GM19372 (cell line): ENCODE data around the gene PAM16.
A peak's percentile ranks its signal among the peaks of the same experiment; 100 is the strongest.
"Not testable (repeated sequence)": the region's sequence is repeated elsewhere in the genome, so short reads cannot be mapped to it uniquely, and the experiment has no call there.

Source experiments
- ATAC-seq: cut with Tn5 transposase; IDR thresholded peaks from one replicate; pipeline ENCODE4 v1.9.1; 2021; ENCODE audit warnings: mild to moderate bottlenecking, low read depth, moderate library complexity; ENCODE audit not compliant: unreplicated experiment

PAM16 gene

DNA sequence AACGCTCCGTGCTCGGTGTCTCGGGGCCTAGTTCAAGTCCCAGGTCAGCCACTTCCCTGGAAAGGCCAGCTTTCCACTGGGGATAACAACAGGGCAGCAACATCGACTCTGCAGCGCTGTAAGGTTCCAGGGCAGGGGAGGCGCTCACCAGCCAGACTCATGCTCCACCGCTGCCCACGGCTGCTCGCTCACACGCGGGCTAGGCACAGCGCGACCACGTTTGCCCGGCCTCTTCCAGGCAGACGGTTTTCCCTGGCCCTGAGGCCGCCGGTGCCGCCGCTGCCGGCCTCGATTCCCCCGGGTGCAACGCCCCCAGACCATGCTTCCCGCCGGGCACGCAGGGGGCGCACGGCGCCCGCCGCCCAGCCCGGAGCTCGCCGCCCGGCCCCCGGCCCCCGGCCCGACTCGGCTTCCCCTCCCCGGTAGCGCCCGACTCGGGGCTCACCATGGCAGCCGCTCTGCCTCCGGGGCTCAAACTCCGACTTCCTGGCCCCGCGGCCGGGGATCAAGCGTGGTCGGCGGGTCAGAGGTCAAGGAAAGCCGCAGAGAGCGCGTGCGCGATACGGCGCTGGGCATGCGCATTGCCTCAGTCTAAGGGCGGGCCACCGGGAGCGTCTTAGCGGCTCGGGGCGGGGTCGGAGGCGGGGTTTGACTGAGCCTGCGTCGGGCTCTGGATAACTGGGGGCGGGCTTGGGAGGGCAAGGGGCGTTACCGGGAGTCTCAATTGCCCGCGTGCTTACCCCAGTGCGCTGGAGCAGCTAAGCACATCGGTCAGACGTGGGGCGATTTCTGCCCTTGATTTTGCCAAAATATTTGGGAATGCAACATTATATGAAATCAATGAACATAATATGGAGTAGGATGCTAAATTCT, at the start of gene PAM16:
Gene PAM16 (minus strand): TSS at position 535 of the 873 bp plus-strand sequence. CDS start 87 bp downstream, at position 448.
- ATAC-seq, result peak; percentile 94

DNA sequence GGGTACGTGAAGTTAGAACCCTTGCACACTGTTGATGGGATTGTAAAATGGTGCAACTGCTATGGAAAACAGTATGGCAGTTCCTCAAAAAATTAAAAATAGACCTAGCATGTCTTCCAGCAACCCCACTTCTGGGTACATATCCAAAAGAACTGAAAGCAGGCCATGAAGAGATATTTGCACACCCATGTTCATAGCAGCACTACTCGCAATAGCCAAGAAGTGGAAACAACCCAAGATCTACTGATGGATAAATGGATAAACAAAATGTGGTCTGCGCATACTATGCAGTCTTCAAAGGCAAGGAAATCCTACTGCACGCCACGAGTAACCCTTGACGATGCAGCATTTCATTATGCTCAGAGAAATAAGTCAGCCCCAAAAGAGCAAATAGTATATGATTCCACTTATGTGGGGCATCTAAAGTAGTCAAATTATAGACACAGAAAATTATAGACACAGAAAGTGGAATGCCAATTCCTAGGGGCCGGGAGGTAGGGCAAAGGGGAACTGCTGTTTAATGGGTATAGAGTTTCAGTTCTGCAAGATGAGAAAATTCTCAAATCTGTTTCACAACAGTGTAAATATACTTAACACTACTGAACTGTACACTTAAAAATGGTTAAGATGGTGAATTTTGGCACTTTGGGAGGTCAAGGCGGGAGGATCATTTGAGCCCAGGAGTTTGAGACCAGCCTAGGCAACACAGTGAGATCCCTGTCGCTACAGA, 48.0 kb upstream of the PAM16 start:
- no peak for ATAC-seq

DNA sequence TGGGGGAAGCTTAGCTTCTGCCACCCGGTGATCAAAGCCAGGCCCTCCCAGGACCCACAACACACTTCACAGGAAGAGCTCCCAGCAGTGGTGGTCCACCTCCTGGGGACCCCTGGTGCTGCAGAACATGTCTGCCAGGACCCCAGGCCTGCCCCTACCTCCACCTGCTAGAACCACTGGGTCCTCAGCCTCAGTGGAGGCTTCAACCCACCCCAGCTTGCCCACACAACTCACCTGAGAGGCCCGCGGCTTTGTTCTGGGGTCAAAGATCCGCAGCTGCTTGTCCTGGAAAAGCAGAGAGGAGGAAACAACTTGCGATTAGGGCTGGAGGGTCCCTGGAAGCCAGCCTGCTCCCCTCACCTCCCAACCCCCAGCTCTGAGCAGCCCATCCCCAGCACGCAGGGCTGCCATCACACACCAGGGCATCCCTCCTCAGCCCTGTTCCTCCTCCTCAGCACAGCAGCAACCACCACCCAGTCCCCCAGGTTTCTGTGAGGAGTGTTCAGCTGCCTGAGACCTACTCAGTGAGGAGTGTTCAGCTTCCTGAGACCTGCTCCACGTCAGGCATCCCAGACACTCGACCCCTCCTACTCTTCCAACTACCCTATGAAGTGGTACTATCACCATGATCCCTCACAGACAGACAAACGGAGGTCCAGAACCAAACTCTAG, 44.1 kb upstream of the PAM16 start:
- no peak for ATAC-seq

DNA sequence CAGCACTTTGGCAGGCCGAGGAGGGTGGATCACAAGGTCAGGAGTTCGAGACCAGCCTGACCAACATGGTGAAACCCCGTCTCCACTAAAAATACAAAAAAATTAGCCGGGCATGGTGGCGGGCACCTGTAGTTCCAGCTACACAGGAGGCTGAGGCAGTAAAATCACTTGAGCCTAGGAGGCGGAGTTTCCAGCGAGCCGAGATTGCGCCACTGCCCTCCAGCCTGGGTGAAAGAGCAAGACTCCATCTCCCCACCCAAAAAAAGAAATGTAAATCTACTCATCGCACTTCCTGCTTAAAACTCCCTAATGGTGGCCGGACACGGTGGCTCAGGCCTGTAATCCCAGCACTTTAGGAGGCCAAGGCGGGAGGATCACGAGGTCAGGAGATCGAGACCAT, 42.7 kb upstream of the PAM16 start:
- not testable (repeated sequence) for ATAC-seq

DNA sequence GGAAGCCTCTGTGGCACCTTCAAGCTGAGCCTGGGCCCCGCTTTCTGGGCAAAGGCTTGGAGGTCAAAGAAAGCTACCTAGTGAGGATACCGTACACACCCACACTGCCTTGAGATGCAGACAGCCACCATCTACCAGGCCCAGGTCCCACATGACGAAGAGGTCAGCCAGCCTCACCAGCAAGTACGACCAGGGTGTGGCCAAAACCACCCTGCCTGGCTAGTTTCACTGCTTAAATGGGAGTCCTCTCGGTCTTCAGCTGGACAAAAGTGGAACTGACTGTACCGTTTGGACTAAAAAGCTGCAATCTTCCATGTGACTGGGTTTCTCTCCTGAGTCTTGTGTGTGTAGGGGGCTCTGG, 42.1 kb upstream of the PAM16 start:
- ATAC-seq, result no peak

DNA sequence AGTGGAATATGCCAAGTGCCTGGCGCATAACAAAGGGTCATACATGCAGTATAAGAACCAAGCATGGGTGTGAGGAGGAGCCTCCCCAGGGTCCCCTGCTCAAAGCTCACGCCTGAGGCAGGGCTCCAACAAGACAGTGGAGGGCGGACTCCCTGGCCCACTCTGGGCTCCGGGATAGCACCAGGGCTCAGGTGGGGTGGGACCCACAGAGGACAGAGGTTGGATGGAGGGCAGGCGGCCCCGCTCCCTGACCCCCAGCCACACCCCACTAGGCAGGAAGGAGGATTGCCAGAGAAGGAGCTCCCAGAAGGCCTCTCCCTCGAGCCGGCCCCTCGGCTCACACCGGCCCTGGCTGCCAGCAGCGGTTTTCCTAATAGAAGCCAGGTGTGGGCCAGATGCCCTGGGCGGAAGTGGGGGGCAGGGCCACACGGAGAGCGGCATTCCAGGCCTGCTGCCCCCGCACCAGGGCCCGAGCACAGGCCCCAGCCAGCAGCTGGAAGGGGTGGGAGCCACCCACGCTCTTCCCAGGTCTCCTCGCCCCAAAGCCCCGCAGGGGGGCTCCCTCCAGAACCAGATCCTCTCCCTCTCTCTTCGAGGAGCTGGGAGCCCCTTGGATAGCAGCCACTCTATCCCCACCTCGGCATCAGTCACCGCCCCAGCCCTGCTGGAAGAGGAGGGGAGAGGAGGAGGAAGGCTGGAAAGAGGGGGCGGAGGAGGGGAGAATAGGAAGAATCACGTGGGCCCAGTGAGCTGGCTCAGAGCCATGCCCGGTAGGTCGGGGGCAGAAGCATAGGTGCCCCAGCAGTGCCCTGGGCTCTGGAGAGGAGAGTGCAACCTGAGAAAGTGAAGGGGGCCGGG, 41.5 kb upstream of the PAM16 start:
- ATAC-seq, result no peak

DNA sequence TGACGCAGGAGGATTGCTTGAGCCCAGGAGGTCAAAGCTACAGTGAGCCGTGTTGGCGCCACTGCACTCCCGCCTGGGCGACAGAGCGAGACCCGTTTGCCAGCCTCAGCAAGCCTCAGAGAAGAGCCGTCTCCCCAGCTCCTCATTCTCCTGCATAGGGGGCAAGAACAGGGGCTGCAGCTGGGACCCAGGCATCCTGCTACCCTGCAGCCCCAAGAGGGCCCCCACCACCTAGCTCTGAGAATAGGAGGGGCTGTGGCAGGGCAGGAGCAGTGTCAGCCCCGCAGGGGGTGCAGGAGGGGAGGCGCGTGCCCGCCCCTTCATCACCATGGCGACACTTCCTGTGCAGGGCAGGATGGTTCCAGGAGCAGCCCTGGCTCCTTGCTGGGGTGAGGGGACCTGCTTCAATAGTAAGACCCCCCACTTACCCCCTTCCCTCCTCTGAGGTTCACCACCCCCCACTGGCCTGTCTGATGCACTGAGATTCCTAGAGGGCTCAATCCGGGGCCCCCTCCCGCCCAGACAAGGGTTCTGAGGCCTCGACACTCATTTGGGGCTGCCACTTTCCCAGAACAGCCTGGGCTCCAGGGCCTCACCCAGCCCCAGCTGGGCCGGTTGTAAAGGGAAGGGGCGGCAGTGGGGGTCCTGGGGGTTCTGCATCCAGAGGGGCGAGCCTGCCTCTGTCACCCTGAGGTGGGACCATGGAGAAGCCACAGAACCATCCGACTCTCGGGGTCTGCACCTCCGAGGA, 40.7 kb upstream of the PAM16 start:
- ATAC-seq, result no peak

DNA sequence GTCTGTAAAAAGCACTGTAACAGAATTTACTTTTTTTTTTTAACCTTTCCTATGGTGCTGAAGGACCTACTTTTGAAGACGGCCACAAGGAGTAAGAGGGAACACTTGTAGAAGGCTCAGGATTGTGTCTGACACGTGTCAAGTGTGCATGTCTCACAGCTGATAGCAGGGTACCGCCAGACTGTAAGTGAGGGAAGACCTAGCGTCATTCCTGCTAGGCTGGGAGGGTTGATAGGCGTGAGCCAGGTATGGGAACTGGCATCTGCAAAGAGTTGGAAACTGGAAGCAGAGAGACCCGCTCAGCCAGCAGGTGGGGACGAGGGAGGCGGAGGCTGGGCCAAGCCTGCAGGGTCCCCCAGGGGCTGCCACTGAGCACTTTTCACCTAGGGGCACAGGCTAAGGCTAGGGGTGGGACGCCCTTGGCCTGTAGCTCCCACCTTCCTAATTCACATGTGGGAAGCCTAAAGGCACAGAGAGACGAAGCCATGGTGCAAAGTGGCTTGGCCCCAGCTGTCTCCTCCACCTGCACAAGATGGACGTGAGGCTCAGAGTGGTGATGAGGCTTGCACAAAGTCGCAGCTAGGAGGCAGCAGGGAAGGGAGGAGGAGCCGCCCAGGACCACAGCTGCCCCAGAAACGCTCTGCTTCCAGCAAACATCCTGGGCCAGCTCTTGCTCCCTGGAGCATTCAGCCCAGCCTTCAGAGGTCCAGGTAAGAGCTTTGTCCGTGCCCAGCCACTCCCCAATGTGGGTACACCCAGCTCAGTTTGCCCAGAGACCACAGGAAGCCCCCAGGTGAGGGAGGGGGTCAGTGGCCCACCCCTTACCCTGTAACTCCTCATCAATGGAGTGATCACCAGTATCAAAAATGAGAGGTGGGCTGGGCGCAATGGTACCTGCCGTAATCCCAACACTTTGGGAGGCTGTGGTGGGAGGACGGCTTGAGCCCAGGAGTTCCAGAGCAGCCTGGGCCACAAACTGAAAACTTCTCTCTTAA, 39.4 kb upstream of the PAM16 start:
- no peak for ATAC-seq

DNA sequence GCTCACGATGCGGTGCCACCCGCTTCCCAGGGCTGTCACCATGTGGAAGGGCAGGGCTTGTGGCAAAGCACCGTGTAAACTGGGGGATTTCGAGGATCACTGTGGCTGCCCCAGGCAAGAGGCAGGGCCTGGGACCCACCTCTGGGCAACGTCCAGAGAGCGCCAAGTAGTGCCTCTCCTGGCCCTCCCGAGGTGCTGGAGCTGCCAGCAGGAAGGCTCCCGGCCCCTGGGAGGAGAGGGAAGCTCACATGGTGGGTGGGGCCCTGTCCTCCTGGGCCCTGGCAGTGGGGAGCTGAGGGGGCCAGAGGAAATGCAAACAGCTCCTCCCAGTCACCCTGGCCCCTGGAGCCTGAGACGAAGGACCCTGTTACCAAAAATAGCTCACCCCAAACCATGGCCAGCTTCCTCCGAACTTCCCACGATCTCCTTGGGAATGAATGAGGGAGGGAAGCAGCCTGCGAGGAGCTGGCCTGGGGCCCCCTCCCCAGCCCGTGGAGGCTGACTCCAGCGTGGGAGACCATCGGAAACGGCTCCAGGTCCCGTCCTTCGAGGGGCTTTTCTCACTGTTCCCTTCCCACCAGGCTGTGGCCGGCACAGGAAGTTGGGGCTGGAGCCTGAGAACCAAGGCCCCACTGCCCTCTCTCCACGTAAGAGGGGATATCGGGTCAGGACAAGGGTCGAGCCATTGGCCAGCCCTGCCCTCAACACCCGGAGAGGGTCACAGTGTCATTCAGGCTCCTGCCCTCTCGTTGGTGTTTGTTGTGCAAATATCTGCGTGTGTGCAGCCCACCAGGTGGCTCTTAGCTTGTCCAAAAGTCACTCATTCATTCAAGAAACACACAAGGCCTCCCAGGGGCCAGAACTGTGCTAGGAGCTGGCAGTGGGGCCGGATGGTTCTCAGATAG, 38.2 kb upstream of the PAM16 start:
- no peak for ATAC-seq

DNA sequence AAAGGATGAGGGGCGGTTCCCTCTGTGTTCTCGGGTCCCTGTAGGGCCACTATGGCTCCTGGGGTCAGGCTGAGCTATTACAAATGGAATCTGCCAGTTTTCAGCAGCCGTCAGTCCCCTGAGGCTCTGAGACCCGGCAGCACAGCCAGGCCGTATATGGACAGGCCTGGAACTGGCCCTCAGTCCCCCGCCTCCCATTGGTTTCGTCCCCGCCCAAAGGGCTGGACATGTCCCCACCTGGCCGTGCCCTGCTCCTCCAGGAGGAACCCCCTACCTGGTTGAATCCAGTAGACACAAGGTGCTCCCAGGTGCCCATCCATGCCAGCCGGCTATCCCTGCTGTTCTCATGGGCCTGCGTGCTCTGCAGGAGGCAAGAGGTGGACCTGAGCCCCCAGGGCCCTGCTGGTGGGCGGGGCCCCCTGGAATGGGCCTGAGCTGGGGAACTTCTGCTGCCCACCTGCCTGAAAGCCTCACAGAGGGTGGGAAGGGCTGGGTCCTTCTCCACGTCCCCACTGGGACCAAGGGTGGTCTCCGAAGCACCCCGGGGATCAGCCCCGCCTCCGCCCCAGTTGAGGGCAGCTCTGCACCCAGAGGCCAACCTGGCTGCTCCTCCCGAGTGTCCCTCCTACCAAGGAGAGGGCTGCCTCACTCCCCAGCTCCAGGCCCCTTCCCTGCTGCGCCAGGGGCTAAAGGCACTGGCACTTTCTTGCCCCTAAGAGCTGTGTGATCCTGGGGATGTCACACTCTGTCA, 37.3 kb upstream of the PAM16 start:
- no peak for ATAC-seq

DNA sequence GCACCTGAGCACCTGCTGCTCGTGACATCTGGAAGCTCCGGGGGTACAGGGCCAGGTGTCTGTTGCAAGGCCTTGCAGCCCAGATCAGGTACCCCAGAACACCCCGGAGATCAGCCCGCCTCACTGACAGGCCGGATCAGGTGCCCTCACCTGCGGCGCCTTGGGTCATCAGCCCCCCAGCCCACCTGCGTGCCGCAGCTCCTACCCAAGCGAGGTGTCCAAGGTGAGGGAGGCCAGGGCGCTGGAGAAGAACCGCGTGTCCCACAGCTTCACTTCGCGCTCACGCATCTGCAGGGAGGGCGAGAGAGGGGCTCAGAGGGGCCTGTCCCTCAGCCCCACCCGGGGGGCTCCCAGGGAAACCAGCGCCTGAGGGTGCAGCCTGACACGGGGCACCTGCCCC, 36.7 kb upstream of the PAM16 start:
- no peak for ATAC-seq

DNA sequence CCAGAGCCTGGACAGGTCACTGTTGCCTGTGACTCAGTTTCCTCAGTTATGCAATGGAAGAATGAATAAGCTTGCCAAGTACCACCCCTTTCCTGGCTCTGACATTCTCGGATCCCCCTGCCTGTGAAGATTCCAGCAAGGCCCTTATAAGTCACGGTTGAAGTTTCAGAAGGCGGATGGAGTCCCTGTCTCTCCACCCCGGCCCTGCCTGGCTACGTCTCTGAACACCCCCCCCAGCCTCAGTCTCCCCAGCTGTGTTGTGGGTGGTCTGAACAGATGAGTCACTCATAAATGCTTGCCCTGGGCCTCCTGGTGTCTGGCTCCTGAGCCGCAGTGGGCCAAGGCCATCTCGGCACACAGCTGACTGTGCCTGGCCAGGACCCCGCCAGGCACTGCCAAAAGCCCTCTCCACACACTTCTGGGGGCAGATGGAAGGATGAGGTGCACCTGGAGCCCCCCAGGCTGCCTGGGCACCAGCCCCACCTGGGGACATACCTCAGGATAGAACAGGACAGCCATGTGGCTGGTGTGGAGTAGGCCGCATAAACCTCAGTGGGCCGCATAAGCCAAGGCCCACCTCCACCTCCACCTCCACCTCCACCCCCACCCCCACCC, 35.9 kb upstream of the PAM16 start:
- no peak for ATAC-seq

DNA sequence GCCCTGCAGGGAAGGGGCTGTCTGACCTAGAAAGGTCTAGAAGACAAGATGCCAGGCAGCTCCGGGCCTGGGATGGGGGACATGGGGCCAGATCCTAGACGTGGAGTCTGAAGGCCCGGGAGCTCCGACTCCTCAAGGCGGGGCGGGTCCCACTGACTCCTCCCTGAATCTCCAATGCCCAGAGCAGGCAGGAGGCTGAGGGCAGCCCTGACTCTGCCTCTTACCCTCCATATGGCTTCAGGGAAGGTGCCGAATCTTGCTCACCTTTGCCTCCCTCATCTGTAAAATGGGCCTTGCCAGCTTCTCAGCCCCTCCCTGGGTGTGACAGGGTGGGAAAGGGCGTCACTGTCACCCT, 35.3 kb upstream of the PAM16 start:
- no peak for ATAC-seq

DNA sequence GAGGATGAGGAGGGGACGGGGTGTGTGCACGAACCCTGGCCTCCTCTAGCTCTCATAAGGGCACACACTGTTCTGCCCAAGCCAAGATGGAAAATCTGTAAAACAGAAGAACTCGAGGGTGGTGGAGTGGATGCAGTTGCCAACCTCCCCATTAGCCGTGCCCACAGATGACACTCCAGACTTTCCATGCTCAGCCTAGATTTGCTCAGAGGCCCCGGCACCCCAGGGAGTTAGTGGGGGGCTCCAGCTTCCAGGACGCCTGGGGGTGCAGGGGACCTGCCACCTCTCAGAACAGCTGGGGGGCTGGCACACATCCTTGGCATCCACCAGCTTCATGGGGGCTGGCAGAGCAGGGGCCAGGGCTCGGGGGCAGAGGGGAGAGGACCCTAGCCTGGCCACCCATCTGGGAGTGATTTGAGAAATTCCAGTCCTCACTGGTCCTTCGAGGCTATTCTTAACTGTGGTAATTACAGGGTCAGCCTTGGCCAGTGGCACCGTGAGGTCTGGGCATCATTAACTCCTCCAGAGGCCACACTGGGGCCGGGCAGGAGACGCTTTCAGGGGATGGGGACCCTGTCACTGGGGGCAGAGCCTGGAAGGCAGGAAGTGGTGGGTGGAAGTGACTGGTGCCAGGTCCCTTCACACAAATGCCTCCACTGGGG, 34.8 kb upstream of the PAM16 start:
- no peak for ATAC-seq

DNA sequence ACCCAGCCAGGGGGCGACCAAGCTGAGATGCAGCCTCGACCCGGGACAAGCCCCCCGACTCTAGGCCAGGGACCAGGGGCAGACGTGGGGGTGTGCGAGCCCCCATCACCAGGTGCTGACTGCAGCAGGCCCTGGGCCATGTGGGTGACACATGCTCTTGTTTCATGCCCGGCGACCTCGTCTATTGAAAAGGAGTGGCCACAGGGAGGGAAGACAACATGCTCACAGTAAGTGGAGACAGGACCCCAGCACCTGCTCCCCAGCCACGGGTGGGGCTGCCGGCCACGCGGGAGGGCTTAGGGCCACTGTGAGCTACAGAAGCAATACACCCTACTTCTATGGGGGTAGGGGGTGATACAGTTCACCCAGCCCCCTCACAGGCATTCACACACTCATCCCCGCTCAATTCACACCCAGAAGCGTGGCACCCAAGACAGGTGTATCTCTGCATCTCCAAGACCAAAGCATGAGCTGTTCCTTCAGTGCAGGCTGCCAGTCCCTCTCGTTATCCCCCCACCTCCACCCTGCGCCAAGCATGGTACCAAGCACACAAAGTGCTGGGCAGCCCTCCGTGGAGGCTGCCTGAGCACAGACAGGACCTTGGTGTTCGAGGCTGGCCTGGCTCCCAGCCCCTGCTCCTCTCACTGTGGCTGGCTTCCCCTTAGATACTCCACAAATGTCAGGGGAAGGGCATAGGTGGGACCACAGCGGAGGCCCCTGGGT, 34.1 kb upstream of the PAM16 start:
- no peak for ATAC-seq
